Measurements from ENCODE around the gene ABI3.
A peak's percentile ranks its signal among the peaks of the same experiment; 100 is the strongest.

Gene ABI3

GRCh38 chr17:49213399-49213798, 2.9 kb downstream of the ABI3 start:
- H3K4me3 ChIP-seq = no peak overlapping the region
- H3K27ac ChIP-seq = no peak overlapping the region
- no peak for TF ChIP-seq CTCF (IDR thresholded peaks at IDR 0.05)
- H3K9me3 ChIP-seq = no peaks in the 10 kb centered on the region
- H3K4me1 ChIP-seq = peaks cover 0 to 6% (median 0%) of the 10 kb centered on the region in 4 donors
- no peak for DNase-seq
- intact Hi-C loops (cut with DNase I; ENCODE audit: low total_unique reads) = no loop called here
- peaks cover 0 to 40% of the 10 kb centered on the region in 2 donors for H3K27me3 ChIP-seq
- no peaks in the 10 kb centered on the region for H3K36me3 ChIP-seq

GRCh38 chr17:49213847-49214246, 3.3 kb downstream of the ABI3 start:
- H3K36me3 ChIP-seq = no peaks in the 10 kb centered on the region
- no peak overlapping the region for H3K4me3 ChIP-seq
- intact Hi-C loops (cut with DNase I; ENCODE audit: low total_unique reads) = no loop called here
- no peaks in the 10 kb centered on the region for H3K9me3 ChIP-seq
- H3K27ac ChIP-seq = no peak overlapping the region
- no peak for DNase-seq
- TF ChIP-seq CTCF (IDR thresholded peaks at IDR 0.05) = no peak
- H3K4me1 ChIP-seq = peaks cover 0 to 6% (median 0%) of the 10 kb centered on the region in 4 donors
- H3K27me3 ChIP-seq = peaks cover 0 to 39% of the 10 kb centered on the region in 2 donors

- H3K4me3 ChIP-seq = no peak overlapping the region
- H3K27me3 ChIP-seq = peaks cover 0 to 39% of the 10 kb centered on the region in 2 donors
- H3K36me3 ChIP-seq = no peaks in the 10 kb centered on the region
- no peak overlapping the region for H3K27ac ChIP-seq
- no peak for DNase-seq
- intact Hi-C loops (cut with DNase I; ENCODE audit: low total_unique reads) = no loop called here
- no peak for TF ChIP-seq CTCF (IDR thresholded peaks at IDR 0.05)
- H3K4me1 ChIP-seq = peaks cover 0 to 6% (median 2%) of the 10 kb centered on the region in 4 donors
- H3K9me3 ChIP-seq = no peaks in the 10 kb centered on the region
Observed at GRCh38 chr17:49214676-49215360, 4.3 kb downstream of the ABI3 start.

GRCh38 chr17:49216482-49216881, 6.0 kb downstream of the ABI3 start:
- no peak for DNase-seq
- H3K9me3 ChIP-seq = no peaks in the 10 kb centered on the region
- H3K27me3 ChIP-seq = peaks cover 0 to 37% of the 10 kb centered on the region in 2 donors
- H3K27ac ChIP-seq = no peak overlapping the region
- no peaks in the 10 kb centered on the region for H3K36me3 ChIP-seq
- no peak for TF ChIP-seq CTCF (IDR thresholded peaks at IDR 0.05)
- peaks cover 0 to 6% (median 2%) of the 10 kb centered on the region in 4 donors for H3K4me1 ChIP-seq
- intact Hi-C loops (cut with DNase I; ENCODE audit: low total_unique reads) = no loop called here
- H3K4me3 ChIP-seq = no peak overlapping the region

GRCh38 chr17:49216953-49217650, 6.6 kb downstream of the ABI3 start:
- Histone ChIP-seq H3K4me3 (no peak overlapping the region), H3K4me1 (peaks cover 0 to 6% (median 2%) of the 10 kb centered on the region in 4 donors), H3K9me3 (no peaks in the 10 kb centered on the region), H3K27me3 (peaks cover 0 to 42% of the 10 kb centered on the region in 2 donors), H3K27ac (no peak overlapping the region), H3K36me3 (no peaks in the 10 kb centered on the region)
- TF ChIP-seq CTCF (IDR thresholded peaks at IDR 0.05) = no peak
- peak in 1 of 2 donors; percentile 73 for DNase-seq
- intact Hi-C loops (cut with DNase I; ENCODE audit: low total_unique reads) = no loop called here
